Liver (tissue), 9 donors: ENCODE results near the gene ADRA1B. TPM values are rescaled to one million over a fixed set of nuclear protein-coding genes. Genes with fewer than 3 reads are reported as not detected.

ENCODE experiments used
- DNase-seq: peaks from one replicate; pipeline ENCODE4 v3.0.0-alpha.2; 2017; ENCODE audit warnings: low spot score
- H3K27ac ChIP-seq, 2 donors: one replicate each; pipeline ENCODE4 v1.7.0; 2013; ENCODE audit warnings: inconsistent platforms in 2 of 2, low read length in 2 of 2, control low read depth in 1 of 2, low read depth in 1 of 2, mild to moderate bottlenecking in 1 of 2
- H3K27me3 ChIP-seq, 4 donors: one replicate each; pipeline versions ENCODE4 v1.6.1 to v1.7.0; 2013; ENCODE audit warnings: low read length in 3 of 4, inconsistent platforms in 1 of 4, mild to moderate bottlenecking in 1 of 4, moderate library complexity in 1 of 4; ENCODE audit not compliant: control insufficient read depth in 4 of 4, insufficient read depth in 4 of 4
- H3K36me3 ChIP-seq, 4 donors: one replicate each; pipeline versions ENCODE4 v1.6.1 to v1.7.0; 2013; ENCODE audit warnings: low read length in 3 of 4, mild to moderate bottlenecking in 3 of 4, low read depth in 1 of 4, moderate library complexity in 1 of 4; ENCODE audit not compliant: control insufficient read depth in 4 of 4, insufficient read depth in 3 of 4
- H3K4me1 ChIP-seq, 4 donors: one replicate each; pipeline versions ENCODE4 v1.6.1 to v1.7.0; 2013; ENCODE audit warnings: low read length in 3 of 4, mild to moderate bottlenecking in 3 of 4, moderate library complexity in 1 of 4; ENCODE audit not compliant: control insufficient read depth in 4 of 4, insufficient read depth in 4 of 4
- H3K4me3 ChIP-seq, 3 donors: one replicate each; pipeline versions ENCODE4 v1.6.1 to v1.7.0; 2013; ENCODE audit warnings: low read length in 3 of 3, control low read depth in 1 of 3, low read depth in 1 of 3, mild to moderate bottlenecking in 1 of 3
- H3K9ac ChIP-seq, 2 donors: one replicate each; pipeline ENCODE4 v1.7.0; 2013; ENCODE audit warnings: low read length in 2 of 2, mild to moderate bottlenecking in 2 of 2, moderate library complexity in 2 of 2, control low read depth in 1 of 2, low read depth in 1 of 2
- H3K9me3 ChIP-seq, 4 donors: one replicate each; pipeline versions ENCODE4 v1.6.1 to v1.7.0; 2013; ENCODE audit warnings: low read length in 3 of 4; ENCODE audit not compliant: control insufficient read depth in 4 of 4
- EGR1 ChIP-seq, 2 donors: IDR thresholded peaks; 2 replicates each; pipeline ENCODE4 v1.6.1; 2016 to 2018; ENCODE audit warnings: antibody characterized with exemption in 2 of 2, low read depth in 2 of 2
- FOXA1 ChIP-seq: IDR thresholded peaks from 2 replicates; pipeline ENCODE4 v1.6.1; 2016; ENCODE audit warnings: antibody characterized with exemption
- FOXA2 ChIP-seq: IDR thresholded peaks from 2 replicates; pipeline ENCODE4 v1.6.1; 2016; ENCODE audit warnings: antibody characterized with exemption
- GABPA ChIP-seq, 2 donors: IDR thresholded peaks in 1 of 2; conservative IDR thresholded peaks in 1 of 2; 2 replicates each; pipeline ENCODE4 v1.6.1; 2016; ENCODE audit warnings: antibody characterized with exemption in 2 of 2, mild to moderate bottlenecking in 1 of 2, moderate library complexity in 1 of 2
- HNF4A ChIP-seq, 2 donors: conservative IDR thresholded peaks; 2 replicates each; pipeline ENCODE4 v1.6.1; 2016; ENCODE audit warnings: antibody characterized with exemption in 2 of 2, mild to moderate bottlenecking in 2 of 2
- HNF4G ChIP-seq: IDR thresholded peaks from 2 replicates; pipeline ENCODE4 v1.6.1; 2016; ENCODE audit warnings: antibody characterized with exemption
- JUND ChIP-seq, 2 donors: IDR thresholded peaks; 2 replicates each; pipeline ENCODE4 v1.6.1; 2016; ENCODE audit warnings: antibody characterized with exemption in 2 of 2
- NR2F2 ChIP-seq: IDR thresholded peaks from 2 replicates; pipeline ENCODE4 v1.6.1; 2016; ENCODE audit warnings: antibody characterized with exemption
- RAD21 ChIP-seq, 2 donors: IDR thresholded peaks; 2 replicates each; pipeline ENCODE4 v1.6.1; 2016; ENCODE audit warnings: antibody characterized with exemption in 2 of 2, mild to moderate bottlenecking in 2 of 2
- RXRA ChIP-seq, 2 donors: IDR thresholded peaks; 2 replicates each; pipeline ENCODE4 v1.6.1; 2017 to 2018; ENCODE audit warnings: antibody characterized with exemption in 2 of 2, mild to moderate bottlenecking in 1 of 2
- SP1 ChIP-seq: IDR thresholded peaks from 2 replicates; pipeline ENCODE4 v1.6.1; 2018; ENCODE audit warnings: antibody characterized with exemption, mild to moderate bottlenecking
- TAF1 ChIP-seq: conservative IDR thresholded peaks from 2 replicates; pipeline ENCODE4 v1.6.1; 2016; ENCODE audit warnings: antibody characterized with exemption, mild to moderate bottlenecking
- YY1 ChIP-seq: IDR thresholded peaks from 2 replicates; pipeline ENCODE4 v1.6.1; 2016; ENCODE audit warnings: antibody characterized with exemption, mild to moderate bottlenecking
- WGBS: extraction: QIAGEN DNeasy Blood & Tissue Kit; methylation state at CpG from one replicate; pipeline ENCODE4 v1.1.7; 2013; 5-methylcytosine and 5-hydroxymethylcytosine counted together
- polyA plus RNA-seq, 2 donors: library from polyadenylated mRNA; stranded (reverse) in 1 of 2; unstranded in 1 of 2; fragments of 200-250 nt in 1 of 2; fragments of >200 nt in 1 of 2; fragmentation: Nextera tagmentation in 1 of 2; extraction: Ambion mirVana in 1 of 2; gene quantifications; one replicate each; pipeline versions ENCODE4 v1.2.1 to v1.2.3, GENCODE V29; 2013 to 2015
- total RNA-seq, 2 donors: library from RNA; depleted of rRNA; stranded (reverse); fragments of >200 nt; gene quantifications; one replicate each; pipeline ENCODE4 v1.2.3, GENCODE V29; 2014
- TF ChIP-seq, protein P1 (sequence below): IDR thresholded peaks from 2 replicates; pipeline ENCODE4 v1.6.1; 2016; ENCODE audit warnings: antibody characterized with exemption
- TF ChIP-seq, protein P2 (sequence below): IDR thresholded peaks from 2 replicates; pipeline ENCODE4 v1.6.1; 2016; ENCODE audit warnings: antibody characterized with exemption
- TF ChIP-seq, protein P3 (sequence below): IDR thresholded peaks from 2 replicates; pipeline ENCODE4 v1.6.1; 2016; ENCODE audit warnings: antibody characterized with exemption, mild to moderate bottlenecking
- TF ChIP-seq, protein P4 (sequence below): IDR thresholded peaks from 2 replicates; pipeline ENCODE4 v1.6.1; 2016; ENCODE audit warnings: antibody characterized with exemption
- donor health status: healthy.
- donor health status: healthy.
- donor health status: healthy.
- donor health status: healthy.
- donor health status: healthy.

ADRA1B gene
- total and polyA plus RNA-seq, 4 donors, result 0.70 to 13.1 (median 8.2) TPM

DNA sequence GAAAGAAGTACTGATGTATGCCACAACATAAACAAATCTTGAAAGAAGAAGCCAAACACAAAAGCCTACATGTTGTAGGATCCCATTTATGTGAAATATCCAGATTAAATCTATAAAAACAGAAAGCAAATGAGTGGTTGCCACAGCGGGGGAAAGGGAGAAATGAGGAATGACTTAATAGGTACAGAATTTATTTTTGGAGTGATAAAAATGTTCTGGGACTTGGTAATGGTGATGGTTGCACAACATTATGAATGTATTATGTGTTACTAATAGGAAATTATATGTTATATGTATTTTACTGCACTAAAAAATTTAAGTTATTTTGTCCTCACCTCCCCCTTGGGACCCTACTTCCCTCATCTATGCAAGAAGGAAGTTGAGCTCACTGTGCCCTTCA is 76.3 kb downstream of the ADRA1B start:
- no peak overlapping the region for H3K9ac ChIP-seq
- DNase-seq, result no peak
- TF ChIP-seq HNF4G, result no peak
- no peak for TF ChIP-seq YY1
- no peak for TF ChIP-seq GABPA (IDR thresholded peaks at IDR 0.05 in 1 of 2, conservative IDR thresholded peaks at IDR 0.05 in 1 of 2)
- TF ChIP-seq, protein P1, sequence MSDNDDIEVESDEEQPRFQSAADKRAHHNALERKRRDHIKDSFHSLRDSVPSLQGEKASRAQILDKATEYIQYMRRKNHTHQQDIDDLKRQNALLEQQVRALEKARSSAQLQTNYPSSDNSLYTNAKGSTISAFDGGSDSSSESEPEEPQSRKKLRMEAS, result no peak
- no peak for TF ChIP-seq SP1
- TF ChIP-seq RAD21 (IDR thresholded peaks at IDR 0.05), result no peak
- TF ChIP-seq, protein P2, sequence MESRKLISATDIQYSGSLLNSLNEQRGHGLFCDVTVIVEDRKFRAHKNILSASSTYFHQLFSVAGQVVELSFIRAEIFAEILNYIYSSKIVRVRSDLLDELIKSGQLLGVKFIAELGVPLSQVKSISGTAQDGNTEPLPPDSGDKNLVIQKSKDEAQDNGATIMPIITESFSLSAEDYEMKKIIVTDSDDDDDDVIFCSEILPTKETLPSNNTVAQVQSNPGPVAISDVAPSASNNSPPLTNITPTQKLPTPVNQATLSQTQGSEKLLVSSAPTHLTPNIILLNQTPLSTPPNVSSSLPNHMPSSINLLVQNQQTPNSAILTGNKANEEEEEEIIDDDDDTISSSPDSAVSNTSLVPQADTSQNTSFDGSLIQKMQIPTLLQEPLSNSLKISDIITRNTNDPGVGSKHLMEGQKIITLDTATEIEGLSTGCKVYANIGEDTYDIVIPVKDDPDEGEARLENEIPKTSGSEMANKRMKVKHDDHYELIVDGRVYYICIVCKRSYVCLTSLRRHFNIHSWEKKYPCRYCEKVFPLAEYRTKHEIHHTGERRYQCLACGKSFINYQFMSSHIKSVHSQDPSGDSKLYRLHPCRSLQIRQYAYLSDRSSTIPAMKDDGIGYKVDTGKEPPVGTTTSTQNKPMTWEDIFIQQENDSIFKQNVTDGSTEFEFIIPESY, result no peak
- TF ChIP-seq, protein P3, sequence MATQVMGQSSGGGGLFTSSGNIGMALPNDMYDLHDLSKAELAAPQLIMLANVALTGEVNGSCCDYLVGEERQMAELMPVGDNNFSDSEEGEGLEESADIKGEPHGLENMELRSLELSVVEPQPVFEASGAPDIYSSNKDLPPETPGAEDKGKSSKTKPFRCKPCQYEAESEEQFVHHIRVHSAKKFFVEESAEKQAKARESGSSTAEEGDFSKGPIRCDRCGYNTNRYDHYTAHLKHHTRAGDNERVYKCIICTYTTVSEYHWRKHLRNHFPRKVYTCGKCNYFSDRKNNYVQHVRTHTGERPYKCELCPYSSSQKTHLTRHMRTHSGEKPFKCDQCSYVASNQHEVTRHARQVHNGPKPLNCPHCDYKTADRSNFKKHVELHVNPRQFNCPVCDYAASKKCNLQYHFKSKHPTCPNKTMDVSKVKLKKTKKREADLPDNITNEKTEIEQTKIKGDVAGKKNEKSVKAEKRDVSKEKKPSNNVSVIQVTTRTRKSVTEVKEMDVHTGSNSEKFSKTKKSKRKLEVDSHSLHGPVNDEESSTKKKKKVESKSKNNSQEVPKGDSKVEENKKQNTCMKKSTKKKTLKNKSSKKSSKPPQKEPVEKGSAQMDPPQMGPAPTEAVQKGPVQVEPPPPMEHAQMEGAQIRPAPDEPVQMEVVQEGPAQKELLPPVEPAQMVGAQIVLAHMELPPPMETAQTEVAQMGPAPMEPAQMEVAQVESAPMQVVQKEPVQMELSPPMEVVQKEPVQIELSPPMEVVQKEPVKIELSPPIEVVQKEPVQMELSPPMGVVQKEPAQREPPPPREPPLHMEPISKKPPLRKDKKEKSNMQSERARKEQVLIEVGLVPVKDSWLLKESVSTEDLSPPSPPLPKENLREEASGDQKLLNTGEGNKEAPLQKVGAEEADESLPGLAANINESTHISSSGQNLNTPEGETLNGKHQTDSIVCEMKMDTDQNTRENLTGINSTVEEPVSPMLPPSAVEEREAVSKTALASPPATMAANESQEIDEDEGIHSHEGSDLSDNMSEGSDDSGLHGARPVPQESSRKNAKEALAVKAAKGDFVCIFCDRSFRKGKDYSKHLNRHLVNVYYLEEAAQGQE, result no peak
- no peak for TF ChIP-seq JUND (IDR thresholded peaks at IDR 0.05)
- TF ChIP-seq NR2F2, result no peak
- no peak for TF ChIP-seq FOXA2
- TF ChIP-seq HNF4A (conservative IDR thresholded peaks at IDR 0.05), result no peak
- TF ChIP-seq TAF1, result no peak
- TF ChIP-seq, protein P4, sequence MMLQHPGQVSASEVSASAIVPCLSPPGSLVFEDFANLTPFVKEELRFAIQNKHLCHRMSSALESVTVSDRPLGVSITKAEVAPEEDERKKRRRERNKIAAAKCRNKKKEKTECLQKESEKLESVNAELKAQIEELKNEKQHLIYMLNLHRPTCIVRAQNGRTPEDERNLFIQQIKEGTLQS, result no peak
- no peak for TF ChIP-seq RXRA (IDR thresholded peaks at IDR 0.05)
- no peak for TF ChIP-seq FOXA1
- TF ChIP-seq EGR1 (IDR thresholded peaks at IDR 0.05; ENCODE audit: low read depth in 2 of 2), result no peak
- peaks cover 0 to 9% (median 2%) of the 10 kb centered on the region in 4 donors for H3K9me3 ChIP-seq
- whole genome bisulfite sequencing, result 89% methylated on average over 1 of the region's 1 CpG
- H3K4me3 ChIP-seq, result no peak overlapping the region
- no peaks in the 10 kb centered on the region for H3K4me1 ChIP-seq
- H3K27me3 ChIP-seq, result no peaks in the 10 kb centered on the region
- H3K36me3 ChIP-seq, result no peaks in the 10 kb centered on the region
- H3K27ac ChIP-seq, result no peak overlapping the region

DNA sequence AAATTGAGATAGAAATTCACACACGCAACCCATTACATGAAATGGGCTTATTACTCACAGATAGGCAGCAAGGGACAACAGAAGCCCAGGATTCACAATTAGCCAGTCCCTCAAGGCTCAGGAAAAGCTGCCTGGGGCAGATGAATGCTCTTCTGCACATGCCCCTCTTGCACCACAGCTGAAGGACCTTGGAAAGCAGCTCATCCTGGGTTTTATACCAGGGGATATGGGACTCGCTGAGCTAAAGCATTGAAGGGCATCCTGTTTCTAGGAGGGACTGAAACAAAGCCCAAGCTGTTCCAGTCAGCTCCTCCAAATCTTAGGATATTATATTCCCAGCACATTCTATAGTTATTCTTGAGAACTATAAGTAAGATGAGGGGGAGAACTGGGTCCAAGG is 76.9 kb downstream of the ADRA1B start:
- no peaks in the 10 kb centered on the region for H3K4me1 ChIP-seq
- no peak overlapping the region for H3K9ac ChIP-seq
- no peak for DNase-seq
- TF ChIP-seq, protein P2, result no peak
- TF ChIP-seq FOXA1 (no peak), JUND (IDR thresholded peaks at IDR 0.05) (no peak), RAD21 (IDR thresholded peaks at IDR 0.05) (no peak), EGR1 (IDR thresholded peaks at IDR 0.05; ENCODE audit: low read depth in 2 of 2) (no peak), SP1 (no peak)
- H3K36me3 ChIP-seq, result no peaks in the 10 kb centered on the region
- H3K9me3 ChIP-seq, result peaks cover 0 to 9% (median 2%) of the 10 kb centered on the region in 4 donors
- no peak overlapping the region for H3K4me3 ChIP-seq
- H3K27ac ChIP-seq, result no peak overlapping the region
- H3K27me3 ChIP-seq, result no peaks in the 10 kb centered on the region
- 93% methylated on average over 2 of the region's 2 CpGs for WGBS
